D341Med (cell line): ENCODE data around the gene UBE2Q1.
A peak's percentile ranks its signal among the peaks of the same experiment; 100 is the strongest.

ENCODE experiments used
- DNase-seq: peaks from one replicate; pipeline ENCODE4 v3.0.0; 2012; ENCODE audit warnings: low spot score

The UBE2Q1 gene

DNA sequence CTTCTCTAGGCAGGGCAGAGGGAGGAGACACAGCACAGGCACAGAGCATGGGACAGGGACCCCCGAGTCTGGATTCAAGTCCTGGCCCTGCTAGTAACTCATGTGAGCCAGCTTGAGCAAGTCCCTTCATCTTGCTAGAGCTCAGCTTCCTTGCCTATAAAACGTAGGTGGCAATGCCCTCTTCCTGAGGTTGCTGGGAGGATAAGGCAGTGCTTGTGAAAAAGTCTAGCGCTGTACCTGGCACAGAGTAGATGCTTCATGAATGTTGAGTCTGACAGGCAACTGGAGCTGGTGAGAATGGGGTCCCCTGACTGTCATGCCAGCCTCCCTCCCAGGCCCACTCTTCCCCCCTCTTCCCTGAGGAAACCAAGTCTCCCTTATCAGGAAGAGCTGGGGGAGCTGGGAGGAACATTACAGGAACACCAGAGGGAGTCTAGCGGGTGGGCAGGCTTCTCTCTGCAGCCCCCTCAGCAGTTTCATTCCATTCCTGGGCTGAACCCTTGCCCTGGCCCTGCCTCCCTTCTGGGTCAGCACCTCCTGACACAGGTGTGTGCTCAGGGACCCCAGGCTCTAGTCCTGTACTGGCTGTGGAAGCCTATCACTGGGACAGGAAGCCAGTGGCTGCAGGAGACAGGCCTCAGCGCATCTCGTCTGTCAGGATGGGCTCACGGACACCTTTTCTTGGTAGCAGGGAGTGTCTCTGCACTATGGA lies 19.0 kb upstream of the UBE2Q1 start:
- no peak for DNase-seq

- DNase-seq: no peak
Observed at GRCh38 chr1:154575951-154576566, 17.6 kb upstream of the UBE2Q1 start.

DNA sequence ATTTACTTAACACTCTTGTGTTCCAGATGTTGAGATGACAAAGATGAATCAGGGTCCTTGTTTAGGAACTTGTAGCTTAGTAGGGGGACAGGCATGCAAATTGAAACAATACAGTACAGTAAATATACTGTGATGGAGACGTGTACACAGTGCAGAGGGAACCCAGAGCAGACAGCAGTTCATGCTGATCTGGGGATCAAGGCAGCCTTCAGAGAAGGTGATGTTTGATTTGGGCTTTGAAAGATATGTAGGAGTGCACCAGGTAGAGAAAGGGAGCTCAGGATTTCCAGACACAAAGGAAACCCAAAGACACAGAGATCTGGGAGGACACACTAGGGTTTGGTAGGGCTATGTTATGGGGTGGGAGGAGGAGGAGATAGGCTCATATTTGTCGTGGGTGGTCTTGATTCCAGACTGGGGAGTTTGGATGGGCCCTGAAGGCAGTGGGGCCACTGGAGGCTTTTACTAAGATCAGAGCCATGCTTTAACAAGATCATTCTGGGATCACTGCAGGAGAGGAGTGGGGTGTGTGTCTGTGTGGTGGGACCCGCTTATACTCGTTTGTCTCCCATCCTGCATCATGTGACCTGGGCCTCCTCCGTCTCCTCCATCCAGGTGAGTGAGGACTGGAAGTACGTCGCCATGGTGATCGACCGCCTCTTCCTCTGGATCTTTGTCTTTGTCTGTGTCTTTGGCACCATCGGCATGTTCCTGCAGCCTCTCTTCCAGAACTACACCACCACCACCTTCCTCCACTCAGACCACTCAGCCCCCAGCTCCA lies 16.9 kb upstream of the UBE2Q1 start:
- DNase-seq: no peak

DNA sequence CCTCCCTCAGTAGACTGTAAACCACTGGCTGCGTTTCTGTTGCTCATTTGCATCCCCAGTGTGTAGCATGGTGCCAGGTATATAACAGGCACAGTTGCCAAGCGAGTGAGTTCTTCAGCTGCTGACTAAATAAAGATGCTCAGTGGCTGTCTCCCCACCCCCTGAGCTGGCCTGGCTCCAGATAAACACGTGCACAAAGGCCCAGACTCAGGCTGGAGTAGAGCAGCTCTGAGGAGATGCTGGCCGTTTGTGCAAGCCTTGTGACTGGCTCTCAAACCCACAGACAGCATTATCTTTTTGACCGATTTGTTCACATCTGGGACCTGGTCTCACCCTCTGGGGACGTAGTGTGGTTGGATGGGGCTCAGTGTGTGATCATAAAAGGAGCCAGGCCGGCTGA lies 16.3 kb upstream of the UBE2Q1 start:
- DNase-seq: no peak

DNA sequence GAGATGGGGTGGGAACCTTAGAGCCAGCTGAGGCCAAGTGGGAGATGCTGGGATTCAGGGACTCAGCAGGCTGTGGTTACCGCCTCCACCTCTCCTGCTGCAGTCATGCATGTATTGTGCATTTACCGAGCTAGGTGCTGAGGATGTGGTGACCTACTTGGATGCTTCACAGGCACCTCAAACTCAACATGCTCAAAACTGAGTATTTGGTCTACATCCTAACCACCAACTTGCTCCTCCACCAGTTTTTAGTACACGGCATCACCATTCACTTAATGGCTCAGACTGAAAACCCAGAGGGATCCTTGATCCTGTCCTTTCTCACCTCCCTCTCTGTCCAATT lies 14.7 kb upstream of the UBE2Q1 start:
- DNase-seq: no peak

DNA sequence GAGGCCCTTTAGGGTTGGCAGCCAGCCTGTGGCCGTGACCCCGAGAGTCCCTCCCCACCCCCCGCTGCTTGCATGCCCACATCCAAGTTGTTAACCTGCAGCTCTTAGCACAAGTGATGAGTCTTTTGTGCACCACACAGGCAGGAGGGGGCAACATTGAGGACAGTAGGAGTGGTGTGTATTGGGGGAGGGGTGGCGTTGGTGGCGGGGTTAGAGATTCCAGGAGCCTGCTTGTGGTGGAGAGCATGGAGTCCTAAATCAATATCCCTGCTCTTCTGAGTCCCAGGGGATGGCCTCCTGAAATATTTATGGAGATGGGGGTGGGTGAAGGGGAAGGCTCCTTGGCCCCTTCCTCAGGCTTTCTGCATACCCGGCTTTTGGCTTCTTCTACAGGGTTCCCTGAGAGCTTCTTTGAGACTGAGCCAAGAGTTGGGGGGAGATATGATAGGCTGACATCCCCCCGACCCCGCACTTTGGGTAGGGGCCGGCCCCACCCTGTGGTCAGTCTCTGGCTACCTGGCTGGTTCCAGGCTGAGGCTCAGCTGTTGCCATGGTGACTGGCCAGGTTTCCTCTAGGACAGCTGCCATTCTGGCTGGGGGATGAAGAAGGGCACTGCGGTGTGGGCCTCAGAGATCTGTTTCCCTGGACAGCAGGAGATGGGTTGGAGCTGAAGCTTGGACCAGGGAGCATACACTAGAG lies 14.2 kb upstream of the UBE2Q1 start:
- no peak for DNase-seq

GRCh38 chr1:154571964-154572288 lies 13.5 kb upstream of the UBE2Q1 start:
- no peak for DNase-seq

- DNase-seq: no peak
Observed at GRCh38 chr1:154571244-154571963, 12.9 kb upstream of the UBE2Q1 start.

- peak; percentile 58 for DNase-seq
Observed at GRCh38 chr1:154568157-154568815, 9.8 kb upstream of the UBE2Q1 start.

GRCh38 chr1:154567386-154568156 lies 9.1 kb upstream of the UBE2Q1 start, which contains the start of gene CHRNB2:
Gene CHRNB2, plus strand, starts transcription at chr1:154567778. Its CDS starts 267 bp downstream, at chr1:154568045.
- peak; percentile 96 for DNase-seq

DNA sequence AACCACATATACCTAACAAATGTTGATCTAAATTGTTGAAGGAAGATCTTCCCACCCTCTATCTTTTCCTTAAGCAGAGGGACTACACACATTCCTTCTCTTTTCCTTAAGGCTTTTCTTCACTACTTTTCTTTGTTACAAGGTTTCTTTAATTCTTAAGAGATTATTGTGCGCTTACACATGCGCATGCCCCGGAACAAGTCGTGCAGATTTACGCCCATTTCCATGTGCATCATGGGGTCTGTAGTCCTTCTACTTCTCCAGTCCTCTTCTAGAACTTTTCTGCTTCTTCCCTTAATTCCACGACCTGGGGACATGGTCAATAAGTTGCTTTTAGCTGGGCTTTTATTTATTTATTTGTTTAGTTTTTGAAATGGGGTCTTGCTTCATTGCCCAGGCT lies 7.4 kb upstream of the UBE2Q1 start:
- no peak for DNase-seq

- peak; percentile 88 for DNase-seq
Observed at GRCh38 chr1:154559466-154560044, 1.1 kb upstream of the UBE2Q1 start.

- DNase-seq: peak; percentile 98
Observed at GRCh38 chr1:154558720-154559465, 431 bp upstream of the UBE2Q1 start.

- DNase-seq: no peak
Observed at GRCh38 chr1:154557248-154557938, 1.1 kb downstream of the UBE2Q1 start.

DNA sequence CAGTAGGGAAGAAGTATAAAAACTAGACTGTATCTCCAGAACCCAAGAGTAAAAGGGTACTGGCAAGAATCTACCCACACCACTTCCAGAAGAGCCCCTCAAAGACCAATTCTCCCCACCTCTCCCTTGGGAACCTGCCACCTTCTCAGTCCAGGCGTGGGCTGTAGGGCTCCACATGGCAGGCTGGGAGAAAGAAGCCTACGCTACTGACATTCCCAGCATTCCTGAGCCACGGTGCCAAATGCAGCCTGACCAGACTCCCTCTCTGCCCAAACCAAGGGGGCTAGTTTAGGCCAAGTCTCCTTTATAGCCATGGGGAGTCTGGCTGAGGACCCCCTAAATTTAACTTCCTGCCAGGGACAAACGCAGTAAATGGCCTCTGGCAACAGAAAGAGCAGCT lies 2.0 kb downstream of the UBE2Q1 start:
- no peak for DNase-seq

DNA sequence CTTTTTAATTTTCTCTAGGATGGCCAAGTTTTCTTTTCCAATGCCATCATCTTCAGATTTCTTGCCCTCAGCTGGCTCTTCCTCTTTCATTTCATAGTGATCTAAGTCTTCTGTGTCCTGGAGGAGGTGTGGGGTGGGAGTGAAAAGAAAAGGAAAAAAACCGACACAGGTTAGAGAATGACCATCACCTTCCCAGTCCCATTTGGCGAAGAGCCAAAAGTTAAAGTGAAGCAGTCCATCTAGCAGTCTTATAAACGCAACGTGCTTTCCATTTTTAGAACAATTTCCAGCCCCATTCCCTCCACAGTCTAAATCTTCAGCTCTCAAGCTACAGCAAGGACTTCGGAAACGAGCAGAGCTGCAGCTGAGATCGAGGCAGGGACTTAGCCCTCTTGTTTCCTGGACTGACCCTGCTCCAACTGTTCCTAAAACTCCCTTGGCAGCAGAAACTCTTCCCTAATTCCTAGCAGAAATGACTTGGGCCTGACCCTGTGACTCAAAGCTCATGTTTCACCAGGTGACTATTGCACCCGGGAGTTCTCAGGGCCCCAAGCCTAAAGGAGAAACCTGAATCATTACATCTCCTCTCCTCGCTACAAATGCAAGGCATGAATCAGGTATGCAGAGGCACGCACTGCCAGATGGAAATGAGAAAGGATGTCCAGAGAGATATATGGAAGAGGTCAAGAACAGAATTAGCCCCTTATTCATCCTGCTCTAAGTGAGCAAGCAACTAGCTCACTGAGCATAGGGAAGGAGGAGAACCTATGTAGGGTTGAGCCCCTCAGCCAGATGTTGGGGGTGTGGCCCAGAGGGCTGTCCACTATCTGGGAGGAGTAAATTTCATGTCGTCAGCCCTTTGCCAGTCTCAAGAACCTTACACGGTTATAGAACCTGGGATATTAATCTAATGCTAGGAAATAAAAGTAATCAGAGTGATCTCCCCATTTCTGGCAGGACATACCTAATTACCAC lies 5.1 kb downstream of the UBE2Q1 start:
- no peak for DNase-seq

GRCh38 chr1:154552036-154552435 lies 6.4 kb downstream of the UBE2Q1 start:
- no peak for DNase-seq

DNA sequence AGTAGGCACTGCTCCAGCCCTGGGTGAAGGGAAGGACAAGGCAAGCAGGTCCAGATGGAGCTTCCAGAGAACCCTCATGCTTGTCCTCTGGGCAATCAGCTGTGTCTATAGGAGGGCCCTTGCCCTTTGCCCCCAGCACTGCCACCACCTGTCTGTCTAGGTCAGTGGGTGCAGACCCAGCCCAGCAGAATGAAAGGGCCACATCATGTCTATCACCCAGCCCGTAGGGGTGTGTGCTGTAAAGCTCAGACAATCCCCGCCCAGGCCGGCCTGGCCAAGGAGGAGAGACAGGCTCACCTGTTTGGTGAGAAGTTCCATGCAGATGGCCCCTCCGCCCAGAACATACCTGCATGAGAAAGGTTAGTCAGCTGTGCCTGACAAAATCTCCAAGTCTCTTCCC lies 7.0 kb downstream of the UBE2Q1 start:
- no peak for DNase-seq
